Endothelial cell of umbilical vein (primary cell): ENCODE data around the gene RND3. TPM values are rescaled to one million over a fixed set of nuclear protein-coding genes. Genes with fewer than 3 reads are reported as not detected.

Experiments used
- BruUV-seq: library from RNA; stranded (reverse); fragments of 400-500 nt; replicated peaks from 2 replicates; lab custom pipeline; 2021; lab: Mats Ljungman, UMichigan
- CTCF ChIA-PET: fragments of 300-600, 350-600 bp; sonication (Branson Sonifier 250); formaldehyde crosslinking; loops from one replicate; lab custom pipeline; 2021; ENCODE audit warnings: antibody characterized with exemption, inconsistent platforms; lab: Charles Lee
- POLR2A ChIA-PET: fragments of 300-600, 350-600 bp; sonication (Branson Sonifier 250); formaldehyde crosslinking; loops from one replicate; lab custom pipeline; 2021; ENCODE audit warnings: antibody characterized with exemption, inconsistent platforms; lab: Charles Lee
- DNase-seq: peaks from one replicate; pipeline ENCODE4 v3.0.0-alpha.2; 2011; ENCODE audit warnings: low read depth, low spot score
- FAIRE-seq: peaks from 2 replicates; lab custom pipeline; 2011; peaks lifted over from hg19 to GRCh38; lab: Jason Lieb, UNC
- H2AFZ ChIP-seq: 2 replicates; pipeline ENCODE4 v1.6.0; 2012; ENCODE audit warnings: low read depth, low read length, control low read depth, inconsistent platforms
- H3K27ac ChIP-seq: 2 replicates; pipeline ENCODE4 v1.5.1; 2011; ENCODE audit warnings: low read depth, mild to moderate bottlenecking, control low read depth, low read length, moderate library complexity; ENCODE audit not compliant: insufficient read depth
- H3K27me3 ChIP-seq, 2 experiments: 2 replicates each; pipeline versions ENCODE4 v1.6.0 to v1.6.1; 2011; ENCODE audit warnings: low read length in 2 of 2, mixed read lengths in 1 of 2; ENCODE audit not compliant: control insufficient read depth in 2 of 2, insufficient read depth in 2 of 2
- H3K36me3 ChIP-seq, 2 experiments: 2 replicates in 1 of 2; 3 replicates in 1 of 2; pipeline ENCODE4 v1.5.1; 2011; ENCODE audit warnings: low read length in 2 of 2, mild to moderate bottlenecking in 1 of 2, moderate library complexity in 1 of 2; ENCODE audit not compliant: control insufficient read depth in 2 of 2, insufficient read depth in 2 of 2; ENCODE audit errors: extremely low read depth in 1 of 2
- H3K4me1 ChIP-seq: 3 replicates; pipeline ENCODE4 v1.5.1; 2011; ENCODE audit warnings: mild to moderate bottlenecking, low read length; ENCODE audit not compliant: control insufficient read depth, insufficient read depth; ENCODE audit errors: extremely low read depth
- H3K4me2 ChIP-seq: 2 replicates; pipeline ENCODE4 v1.6.1; 2011; ENCODE audit warnings: low read length, control low read depth, mixed read lengths; ENCODE audit not compliant: insufficient read depth
- H3K4me3 ChIP-seq, 3 experiments: fragments of 200-600 bp in 1 of 3; sonication (generic), shearing (Covaris generic) in 1 of 3; replicated peaks in 1 of 3; 2 replicates each; pipeline ENCODE4 v1.5.1; 2011 to 2016; ENCODE audit warnings: control low read depth in 3 of 3, low read length in 3 of 3, mild to moderate bottlenecking in 2 of 3, inconsistent platforms in 1 of 3, low read depth in 1 of 3, moderate library complexity in 1 of 3; ENCODE audit not compliant: insufficient read depth in 1 of 3
- H3K79me2 ChIP-seq: 2 replicates; pipeline ENCODE4 v1.6.0; 2012; ENCODE audit warnings: low read length, inconsistent platforms; ENCODE audit not compliant: control insufficient read depth, insufficient read depth
- H3K9ac ChIP-seq: replicated peaks from 2 replicates; pipeline ENCODE3; 2011; ENCODE audit warnings: low read length, control low read depth; ENCODE audit not compliant: insufficient read depth; ENCODE audit errors: extremely low read depth
- H3K9me1 ChIP-seq: replicated peaks from 3 replicates; pipeline ENCODE4 v1.6.0; 2011; ENCODE audit warnings: mild to moderate bottlenecking, low read length; ENCODE audit not compliant: control insufficient read depth, insufficient read depth; ENCODE audit errors: extremely low read depth
- H3K9me3 ChIP-seq: replicated peaks from 2 replicates; pipeline ENCODE4 v1.5.1; 2012; ENCODE audit warnings: low read length, inconsistent platforms; ENCODE audit not compliant: control insufficient read depth, insufficient read depth
- H4K20me1 ChIP-seq: replicated peaks from 2 replicates; pipeline ENCODE3; 2011; ENCODE audit warnings: mild to moderate bottlenecking, low read length; ENCODE audit not compliant: control insufficient read depth, insufficient read depth; ENCODE audit errors: extremely low read depth
- CTCF ChIP-seq, 2 donors: IDR thresholded peaks; 1 replicate in 1 of 2; 2 replicates in 1 of 2; pipeline ENCODE4 v1.5.1; 2011; ENCODE audit warnings: low read length in 2 of 2, mild to moderate bottlenecking in 2 of 2, moderate library complexity in 2 of 2, control low read depth in 1 of 2, inconsistent platforms in 1 of 2, low read depth in 1 of 2; ENCODE audit not compliant: insufficient read depth in 1 of 2; ENCODE audit errors: extremely low read depth in 1 of 2
- EZH2 ChIP-seq: IDR thresholded peaks from 2 replicates; pipeline ENCODE4 v1.6.1; 2012; ENCODE audit warnings: borderline replicate concordance, low read depth, mild to moderate bottlenecking, moderate library complexity, low read length, inconsistent platforms; ENCODE audit not compliant: severe bottlenecking
- FOS ChIP-seq: IDR thresholded peaks from 2 replicates; pipeline ENCODE4 v1.6.1; 2011; ENCODE audit warnings: mild to moderate bottlenecking, low read length, moderate library complexity, borderline replicate concordance; ENCODE audit not compliant: insufficient read depth
- GATA2 ChIP-seq: IDR thresholded peaks from 2 replicates; pipeline ENCODE4 v1.7.0; 2011; ENCODE audit warnings: low read depth, mild to moderate bottlenecking, moderate library complexity, mixed read lengths, low read length; ENCODE audit not compliant: insufficient read length, insufficient read depth
- JUN ChIP-seq: IDR thresholded peaks from 2 replicates; pipeline ENCODE4 v1.6.1; 2011; ENCODE audit warnings: borderline replicate concordance, low read depth; ENCODE audit not compliant: insufficient read length, insufficient read depth
- MYC ChIP-seq: IDR thresholded peaks from one replicate; pipeline ENCODE4 v1.6.1; 2011; ENCODE audit warnings: mild to moderate bottlenecking, low read depth, low read length
- POLR2A ChIP-seq: IDR thresholded peaks from 2 replicates; pipeline ENCODE4 v1.6.1; 2012; ENCODE audit warnings: low read depth, mild to moderate bottlenecking, control low read depth, low read length
- POLR2AphosphoS5 ChIP-seq: IDR thresholded peaks from 2 replicates; pipeline ENCODE4 v1.6.1; 2012; ENCODE audit warnings: low read depth, mild to moderate bottlenecking, control low read depth, low read length, moderate library complexity; ENCODE audit not compliant: insufficient read depth
- dilution Hi-C: fragments of 300-500 bp; cut with MboI; formaldehyde crosslinking; loops from one replicate; pipeline ENCODE4 v1.15.0; 2019; ENCODE audit warnings: low sequenced_read_pairs; ENCODE audit not compliant: extremely low pct_ligation_motif_present
- intact Hi-C: fragments of 100-400 bp; cut with micrococcal nuclease; formaldehyde crosslinking; loops from one replicate; pipeline ENCODE4 v1.10.0; 2022
- polyA plus RNA-seq, 4 experiments: library from polyadenylated mRNA; depleted of rRNA in 3 of 4; stranded (reverse) in 3 of 4; unstranded in 1 of 4; fragments of >200 nt; gene quantifications; 2 replicates each; pipeline versions ENCODE4 v1.2.1 to v1.2.3, GENCODE V29; 2011 to 2012; ENCODE audit warnings: missing spikeins in 1 of 4
- total RNA-seq: library from RNA; stranded (reverse); gene quantifications from 2 replicates; pipeline ENCODE4 v1.2.3, GENCODE V29; 2021
- TF ChIP-seq, protein P1 (sequence below): IDR thresholded peaks from 2 replicates; pipeline ENCODE4 v1.6.1; 2011; ENCODE audit not compliant: insufficient read depth, insufficient read length

Gene RND3
- total and polyA plus RNA-seq, 2 donors (not counting 3 experiments of a cell fraction or from before 2014, with no cell fraction given): 53.3 to 158 TPM

DNA sequence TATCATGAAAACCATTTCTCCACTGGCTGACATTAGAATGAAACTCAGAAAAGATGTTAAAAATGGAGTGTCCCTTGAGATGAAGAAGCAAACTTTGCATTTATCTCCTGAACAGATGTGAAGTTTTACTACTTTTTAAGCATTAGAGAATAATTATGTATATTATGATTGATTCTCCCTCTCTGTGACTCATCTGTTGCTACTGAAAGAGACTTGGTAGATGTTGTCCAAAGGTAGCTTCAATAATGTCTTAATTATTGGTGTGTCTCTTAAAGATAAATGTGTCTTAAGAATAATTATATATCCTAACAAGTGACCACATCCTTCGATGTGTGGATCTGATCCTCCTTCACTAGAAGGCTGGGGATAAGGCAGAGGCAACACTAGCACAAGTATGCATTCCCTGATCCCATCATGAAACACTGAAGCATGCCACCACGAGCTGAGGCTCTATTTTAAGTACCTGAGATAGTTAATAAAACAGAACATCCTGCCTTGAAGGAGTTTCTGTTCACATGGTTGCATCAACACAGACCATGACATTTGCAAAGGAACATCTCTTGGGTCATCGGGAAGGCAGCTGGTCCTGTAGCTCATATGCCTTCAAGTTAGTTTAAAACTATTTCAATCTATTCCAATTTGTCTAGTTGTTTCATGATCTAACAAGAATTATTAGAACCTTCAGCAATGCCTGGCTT, 15.5 kb downstream of the RND3 start:
- Histone ChIP-seq H3K9ac (no peak overlapping the region), H3K4me1 (peaks cover 99% of the 10 kb centered on the region), H3K9me1 (no peaks in the 10 kb centered on the region), H4K20me1 (peaks cover 11% of the 10 kb centered on the region), H2AFZ (no peak overlapping the region), H3K9me3 (no peaks in the 10 kb centered on the region), H3K27ac (peak overlapping the region; percentile 58), H3K4me3 (no peak overlapping the region), H3K79me2 (peaks cover 88% of the 10 kb centered on the region), H3K36me3 (peaks cover 28 to 70% of the 10 kb centered on the region in 2 experiments), H3K27me3 (no peaks in the 10 kb centered on the region), H3K4me2 (peak overlapping the region; percentile 21)
- DNase-seq (no peak), FAIRE-seq (no peak)
- intact Hi-C loops: no loop called here
- TF ChIP-seq JUN (no peak), POLR2AphosphoS5 (no peak), POLR2A (no peak), EZH2 (no peak), CTCF (IDR thresholded peaks at IDR 0.05; ENCODE audit: extremely low read depth in 1 of 2, insufficient read depth in 1 of 2, low read depth in 1 of 2, low read length in 2 of 2) (no peak), FOS (no peak), GATA2 (no peak), MYC (no peak)
- TF ChIP-seq, protein P1, sequence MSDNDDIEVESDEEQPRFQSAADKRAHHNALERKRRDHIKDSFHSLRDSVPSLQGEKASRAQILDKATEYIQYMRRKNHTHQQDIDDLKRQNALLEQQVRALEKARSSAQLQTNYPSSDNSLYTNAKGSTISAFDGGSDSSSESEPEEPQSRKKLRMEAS: no peak
- dilution Hi-C loops: no loop called here
- BruUV-seq: no TSS peak
- CTCF ChIA-PET: interaction anchor here (0.6 to 1.0 kb wide), 3 partner anchors 9 to 444 kb away, joined by 3 to 4 read pairs (median 3); no protein-coding TSS in a partner anchor
- POLR2A ChIA-PET: interaction anchor here (0.8 to 1.9 kb wide), 2 partner anchors 10 to 15 kb away, joined by 3 to 9 read pairs; partner anchors contain the start of gene RND3
